Right lobe of liver (tissue), 6 donors: Measurements from ENCODE around the gene DPT. TPM values are rescaled to one million over a fixed set of nuclear protein-coding genes. Genes with fewer than 3 reads are reported as not detected.

Source experiments
- ATAC-seq, 4 donors: fragments of 200-7000 bp; cut with Tn5 transposase; one replicate each; pipeline ENCODE4 v1.9.1; 2020; ENCODE audit warnings: mild to moderate bottlenecking in 4 of 4, moderate library complexity in 4 of 4
- DNase-seq, 3 donors: peaks; one replicate each; pipeline ENCODE4 v3.0.0-alpha.2; 2020
- H3K27ac ChIP-seq, 3 donors: fragments of 200-600 bp; one replicate each; pipeline ENCODE4 v1.8.0; 2022
- H3K27me3 ChIP-seq, 2 donors: fragments of 200-600 bp; one replicate each; pipeline ENCODE4 v1.8.0; 2022
- H3K36me3 ChIP-seq, 4 donors: fragments of 200-600 bp; sonication (generic) in 1 of 4; one replicate each; pipeline versions ENCODE4 v1.5.1 to v1.8.0; 2017 to 2022; ENCODE audit warnings: control low read depth in 1 of 4
- H3K4me1 ChIP-seq, 4 donors: fragments of 200-600 bp; sonication (generic) in 1 of 4; one replicate each; pipeline versions ENCODE4 v1.5.1 to v1.8.0; 2017 to 2022; ENCODE audit warnings: control low read depth in 1 of 4
- H3K4me3 ChIP-seq, 3 donors: fragments of 200-600 bp; one replicate each; pipeline ENCODE4 v1.8.0; 2022
- H3K9me3 ChIP-seq, 4 donors: fragments of 200-600 bp; sonication (generic) in 1 of 4; one replicate each; pipeline versions ENCODE4 v1.5.1 to v1.8.0; 2017 to 2022; ENCODE audit warnings: control low read depth in 1 of 4
- POLR2A ChIP-seq: fragments of 450-650 bp; IDR thresholded peaks from one replicate; pipeline ENCODE4 v1.6.1; 2017; ENCODE audit warnings: antibody characterized with exemption, mild to moderate bottlenecking
- WGBS: methylation state at CpG from one replicate; pipeline ENCODE4 v1.1.6; 2018; ENCODE audit warnings: low coverage, low lambda C conversion rate; ENCODE audit not compliant: insufficient coverage; ENCODE audit errors: missing lambda C conversion rate; 5-methylcytosine and 5-hydroxymethylcytosine counted together
- intact Hi-C, 2 donors: fragments of 100-400 bp; cut with DNase I; formaldehyde crosslinking; loops; one replicate each; pipeline versions ENCODE4 v1.11.2 to v1.14.1; 2022
- total RNA-seq, 6 experiments: library from RNA; depleted of rRNA in 2 of 6; stranded (reverse); fragments of >200 nt in 2 of 6; fragmentation: NEBNext Ultra II Directional in 3 of 6; extraction: Animal tissue kit (Norgen Biotek cat#: 25700) in 3 of 6; gene quantifications; one replicate each; pipeline versions ENCODE4 v1.1.0 to v1.2.4, GENCODE V29; 2016 to 2023
- TF ChIP-seq, protein P1 (sequence below), 4 donors: fragments of 200-600 bp in 3 of 4; fragments of 450-650 bp in 1 of 4; IDR thresholded peaks; one replicate each; pipeline versions ENCODE4 v1.5.1 to v1.8.0; 2016 to 2022; ENCODE audit warnings: antibody characterized with exemption in 4 of 4, mild to moderate bottlenecking in 2 of 4
- donor health status: DM: no; HTN: yes; CAD: no.
- donor health status: DM: no; HTN: no; CAD: no.
- donor health status: DM: no; HTN: no; CAD: no.
- donor health status: DM: no; HTN: yes; CAD: no.
- donor health status: DM: no; HTN: yes; CAD: no.

DPT gene
- total RNA-seq, 6 experiments from 2014 or later, result 0.88 to 3.0 (median 1.9) TPM

DNA sequence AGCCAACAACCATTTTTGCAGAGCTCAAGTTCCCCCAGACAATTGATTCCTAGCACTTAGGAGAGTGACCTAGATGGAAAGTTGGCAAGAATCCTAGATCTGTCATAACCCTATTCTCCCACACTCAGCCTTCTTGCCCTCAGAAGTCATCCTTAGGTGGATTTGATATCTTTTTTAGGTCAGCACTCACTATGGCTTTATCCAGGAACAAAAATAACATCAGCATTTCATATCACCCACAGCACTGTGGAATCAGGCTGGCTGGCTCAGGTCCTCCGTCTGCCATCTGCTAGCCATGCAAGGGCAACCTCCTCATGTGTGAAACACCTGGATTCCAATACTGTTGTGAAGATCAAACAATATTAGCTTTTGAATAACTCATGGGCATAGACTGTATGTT lies 6.0 kb downstream of the DPT start:
- TF ChIP-seq, protein P1, sequence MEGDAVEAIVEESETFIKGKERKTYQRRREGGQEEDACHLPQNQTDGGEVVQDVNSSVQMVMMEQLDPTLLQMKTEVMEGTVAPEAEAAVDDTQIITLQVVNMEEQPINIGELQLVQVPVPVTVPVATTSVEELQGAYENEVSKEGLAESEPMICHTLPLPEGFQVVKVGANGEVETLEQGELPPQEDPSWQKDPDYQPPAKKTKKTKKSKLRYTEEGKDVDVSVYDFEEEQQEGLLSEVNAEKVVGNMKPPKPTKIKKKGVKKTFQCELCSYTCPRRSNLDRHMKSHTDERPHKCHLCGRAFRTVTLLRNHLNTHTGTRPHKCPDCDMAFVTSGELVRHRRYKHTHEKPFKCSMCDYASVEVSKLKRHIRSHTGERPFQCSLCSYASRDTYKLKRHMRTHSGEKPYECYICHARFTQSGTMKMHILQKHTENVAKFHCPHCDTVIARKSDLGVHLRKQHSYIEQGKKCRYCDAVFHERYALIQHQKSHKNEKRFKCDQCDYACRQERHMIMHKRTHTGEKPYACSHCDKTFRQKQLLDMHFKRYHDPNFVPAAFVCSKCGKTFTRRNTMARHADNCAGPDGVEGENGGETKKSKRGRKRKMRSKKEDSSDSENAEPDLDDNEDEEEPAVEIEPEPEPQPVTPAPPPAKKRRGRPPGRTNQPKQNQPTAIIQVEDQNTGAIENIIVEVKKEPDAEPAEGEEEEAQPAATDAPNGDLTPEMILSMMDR (IDR thresholded peaks at IDR 0.05), result no peak
- no peak for TF ChIP-seq POLR2A
- Histone ChIP-seq H3K4me1 (no peaks in the 10 kb centered on the region), H3K9me3 (no peaks in the 10 kb centered on the region), H3K36me3 (no peaks in the 10 kb centered on the region), H3K4me3 (no peak overlapping the region), H3K27ac (no peak overlapping the region), H3K27me3 (no peaks in the 10 kb centered on the region)
- intact Hi-C loops, result no loop called here
- WGBS, result no CpG with 5 or more reads among the region's 1 CpG
- ATAC-seq (no peak), DNase-seq (no peak)

DNA sequence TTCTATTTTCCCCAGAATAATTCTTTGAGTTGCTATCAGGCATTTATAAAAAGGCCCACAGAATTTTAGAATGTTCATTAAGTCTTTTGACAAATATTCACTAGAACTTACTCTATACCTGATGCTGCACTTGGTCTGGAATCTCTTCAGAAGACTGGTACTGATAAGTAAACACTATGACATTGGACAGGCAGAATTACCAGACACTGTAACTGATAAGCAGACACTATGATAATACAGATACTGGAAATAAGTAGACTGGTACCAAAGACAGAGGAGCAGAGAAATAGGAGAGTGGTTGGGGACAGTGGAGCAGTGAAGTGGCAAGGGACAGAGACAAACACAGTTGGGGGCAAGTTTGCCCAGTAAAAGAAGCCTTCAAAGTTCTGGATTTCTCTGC lies 8.2 kb downstream of the DPT start:
- Histone ChIP-seq H3K9me3 (no peaks in the 10 kb centered on the region), H3K4me3 (no peak overlapping the region), H3K4me1 (no peaks in the 10 kb centered on the region), H3K36me3 (no peaks in the 10 kb centered on the region), H3K27me3 (no peaks in the 10 kb centered on the region), H3K27ac (no peak overlapping the region)
- TF ChIP-seq, protein P1 (IDR thresholded peaks at IDR 0.05), result no peak
- TF ChIP-seq POLR2A, result no peak
- ATAC-seq (no peak), DNase-seq (no peak)
- intact Hi-C loops, result no loop called here

DNA sequence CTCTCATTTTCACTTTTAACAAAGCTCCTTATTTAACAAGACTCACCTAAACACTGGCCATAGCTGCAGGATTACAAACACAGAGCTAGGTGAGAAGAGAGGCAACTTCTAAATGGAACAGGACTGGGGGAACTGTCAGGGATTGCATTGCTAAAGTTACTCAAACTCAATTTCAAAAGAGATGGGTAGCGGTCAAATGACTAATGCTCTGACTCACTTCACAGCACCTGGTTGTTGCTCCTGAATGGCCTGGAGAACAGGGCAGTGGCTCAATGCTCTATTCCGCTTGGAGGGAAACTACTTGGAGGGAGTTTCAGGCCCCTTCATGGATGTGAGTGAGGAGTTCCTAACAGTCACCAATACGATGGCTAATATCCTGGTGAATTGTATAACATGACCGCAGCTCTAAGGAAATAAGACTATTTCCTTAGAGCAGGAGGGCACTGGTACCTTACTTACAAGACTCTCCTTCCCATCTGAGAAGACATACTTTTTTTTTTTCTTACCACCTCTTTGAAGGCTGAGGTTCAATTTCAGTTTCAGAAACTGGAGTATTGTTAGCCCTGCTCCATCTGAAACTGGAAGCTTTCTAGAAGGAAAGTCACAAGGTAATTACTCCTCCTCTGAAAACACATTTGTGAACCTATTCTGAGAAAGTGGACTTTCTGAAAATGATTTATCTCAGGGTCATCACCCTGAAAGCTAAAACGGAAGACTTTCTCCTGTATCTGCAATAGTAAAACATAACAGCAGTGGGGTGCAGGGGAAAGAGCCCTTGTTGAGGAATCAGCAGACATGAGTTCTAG lies 9.5 kb downstream of the DPT start:
- Histone ChIP-seq H3K4me3 (no peak overlapping the region), H3K4me1 (no peaks in the 10 kb centered on the region), H3K27me3 (no peaks in the 10 kb centered on the region), H3K27ac (no peak overlapping the region), H3K9me3 (no peaks in the 10 kb centered on the region), H3K36me3 (no peaks in the 10 kb centered on the region)
- intact Hi-C loops, result no loop called here
- peak in 1 of 4 donors; percentile 44 for ATAC-seq
- WGBS, result 79% methylated on average over 5 of the region's 5 CpGs
- TF ChIP-seq POLR2A, result no peak
- TF ChIP-seq, protein P1 (IDR thresholded peaks at IDR 0.05), result no peak
- DNase-seq, result no peak

DNA sequence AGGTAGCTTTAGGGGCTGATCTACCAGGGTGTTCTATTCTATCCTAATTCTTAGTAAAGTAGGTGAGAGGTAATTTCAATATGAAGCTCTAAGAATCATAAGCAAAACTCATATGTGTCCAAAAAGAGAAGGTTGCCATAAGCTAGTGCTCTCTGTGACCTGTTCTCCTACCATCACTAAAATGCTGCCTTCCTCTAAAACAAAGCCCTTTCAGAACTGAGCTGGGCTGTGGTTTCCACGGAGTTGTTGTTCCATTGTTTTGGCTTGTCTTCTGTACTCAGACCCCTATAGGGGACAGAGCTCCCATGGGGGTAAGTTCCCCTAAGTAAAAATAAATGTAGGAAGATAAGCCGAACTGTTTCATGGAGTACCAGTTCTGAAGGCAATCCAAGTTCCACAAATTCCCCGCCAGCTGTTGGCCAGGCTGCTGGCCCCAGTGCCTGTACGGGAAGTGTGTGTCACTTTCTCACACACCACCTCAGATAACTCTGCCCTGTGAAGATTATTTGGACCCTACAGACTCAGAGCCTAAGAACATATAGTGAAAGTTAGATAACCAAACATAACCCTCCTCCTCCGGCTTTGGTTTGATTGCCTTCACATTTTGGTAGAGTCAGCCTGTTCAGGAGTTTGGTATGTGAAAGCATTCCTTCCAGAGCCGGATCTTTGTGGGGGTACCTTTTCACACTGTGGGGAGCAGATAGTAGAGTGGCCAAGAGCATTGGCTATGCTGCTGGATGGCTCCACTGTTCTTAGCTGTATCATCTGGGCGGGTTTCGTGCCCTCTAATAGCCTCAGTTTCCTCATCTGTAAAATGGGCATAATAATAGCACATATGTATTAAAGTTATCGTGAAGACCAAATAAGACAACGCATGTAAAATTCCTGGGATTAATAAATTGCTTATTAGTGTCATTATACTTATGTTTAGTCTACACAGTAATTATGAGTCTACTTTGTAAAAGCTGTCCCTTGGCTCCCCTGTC lies 10.8 kb downstream of the DPT start:
- Histone ChIP-seq H3K4me3 (no peak overlapping the region), H3K27ac (no peak overlapping the region), H3K4me1 (no peaks in the 10 kb centered on the region), H3K36me3 (no peaks in the 10 kb centered on the region), H3K27me3 (no peaks in the 10 kb centered on the region), H3K9me3 (no peaks in the 10 kb centered on the region)
- 72% methylated on average over 10 of the region's 10 CpGs for WGBS
- ATAC-seq, result peak in 1 of 4 donors; percentile 61
- no peak for DNase-seq
- intact Hi-C loops, result no loop called here
- no peak for TF ChIP-seq POLR2A
- TF ChIP-seq, protein P1 (IDR thresholded peaks at IDR 0.05), result no peak
